BJ (cell line): ENCODE results near the gene CUEDC2. TPM values are rescaled to one million over a fixed set of nuclear protein-coding genes. Genes with fewer than 3 reads are reported as not detected.

Experiments
- CTCF ChIA-PET: fragments of 350-600 bp; formaldehyde crosslinking; extraction: SDS; loops from one replicate; lab custom pipeline; 2021; ENCODE audit warnings: antibody characterized with exemption, inconsistent platforms; lab: Yijun Ruan, JAX
- POLR2A ChIA-PET: fragments of 300-600 bp; sonication (Branson Sonifier 250); formaldehyde crosslinking; extraction: SDS; loops from one replicate; lab custom pipeline; 2021; ENCODE audit warnings: antibody characterized with exemption; lab: Charles Lee
- DNase-seq: peaks from one replicate; pipeline ENCODE4 v3.0.0-alpha.2; 2011; ENCODE audit warnings: low read depth
- H3K27me3 ChIP-seq: 2 replicates; pipeline ENCODE4 v1.6.0; 2011; ENCODE audit warnings: low read length; ENCODE audit not compliant: control insufficient read depth, insufficient read depth
- H3K36me3 ChIP-seq: 2 replicates; pipeline ENCODE4 v1.5.1; 2011; ENCODE audit warnings: low read length; ENCODE audit not compliant: control insufficient read depth, insufficient read depth
- H3K4me3 ChIP-seq: 2 replicates; pipeline ENCODE4 v1.5.1; 2011; ENCODE audit warnings: low read depth, mild to moderate bottlenecking, control low read depth, low read length
- CTCF ChIP-seq: IDR thresholded peaks from 2 replicates; pipeline ENCODE4 v1.5.1; 2011; ENCODE audit warnings: low read depth, mild to moderate bottlenecking, control low read depth, inconsistent platforms, low read length, moderate library complexity; ENCODE audit not compliant: insufficient read depth
- polyA minus RNA-seq: library from RNA; depleted of rRNA, polyadenylated mRNA; stranded (reverse); fragments of >200 nt; gene quantifications from 2 replicates; pipeline ENCODE4 v1.2.3, GENCODE V29; 2011; rRNA and poly(A)+ RNA removed
- polyA plus RNA-seq: library from polyadenylated mRNA; depleted of rRNA; stranded (reverse); fragments of >200 nt; gene quantifications from 2 replicates; pipeline ENCODE4 v1.2.3, GENCODE V29; 2011; rRNA removed

CUEDC2 gene
- polyA plus RNA-seq (51.2 and 74.4 TPM in 2 replicates), polyA minus RNA-seq (22.3 and 31.1 TPM in 2 replicates)

- ChIA-PET POLR2A (interaction anchor here (1.1 kb wide), 1 partner anchor 12 kb away, joined by 7 read pairs; the partner anchor contains the start of gene FBXL15), CTCF (interaction anchor here (0.9 to 3.2 kb wide), 6 partner anchors 8 to 151 kb away, joined by 3 to 30 read pairs (median 4); partner anchors contain the start of gene FBXL15)
- no peaks in the 10 kb centered on the region; the same call in 1 of the 2 replicates for H3K27me3 ChIP-seq
- peak; percentile 59 for DNase-seq
- 0 out of 2 replicates have a peak, but pooled peaks have one; percentile 2 for TF ChIP-seq CTCF
- H3K4me3 ChIP-seq, result peak within 1 kb of the TSS; percentile 83
- H3K36me3 ChIP-seq, result no peaks in the 10 kb centered on the region; the same call in 1 of the 2 replicates
These were observed at the start of gene CUEDC2 for GRCh38 chr10:102432162-102432950. TSS of gene CUEDC2 (minus strand) at chr10:102432574. CDS start at chr10:102425188, 7,386 bp downstream.

GRCh38 chr10:102480396-102480795 lies 48.0 kb upstream of the CUEDC2 start:
- H3K27me3 ChIP-seq, result no peaks in the 10 kb centered on the region
- TF ChIP-seq CTCF, result no peak
- ChIA-PET CTCF (interaction anchor here (0.5 to 3.6 kb wide), 16 partner anchors 7 to 311 kb away, joined by 3 to 37 read pairs (median 8); partner anchors contain the start of gene FBXL15), POLR2A (no interaction called here)
- H3K4me3 ChIP-seq, result no peak overlapping the region
- peaks cover 37% of the 10 kb centered on the region for H3K36me3 ChIP-seq
- DNase-seq, result no peak

GRCh38 chr10:102479651-102480050 lies 47.3 kb upstream of the CUEDC2 start:
- CTCF ChIA-PET, result interaction anchor here (0.6 to 3.6 kb wide), 30 partner anchors 8 to 328 kb away, joined by 3 to 37 read pairs (median 6); partner anchors contain the start of genes CUEDC2, ELOVL3 and FBXL15
- no peak overlapping the region for H3K4me3 ChIP-seq
- POLR2A ChIA-PET, result no interaction called here
- DNase-seq, result no peak
- no peaks in the 10 kb centered on the region for H3K27me3 ChIP-seq
- peaks cover 32% of the 10 kb centered on the region for H3K36me3 ChIP-seq
- TF ChIP-seq CTCF, result no peak

GRCh38 chr10:102476466-102477141 lies 44.2 kb upstream of the CUEDC2 start:
- no peak for TF ChIP-seq CTCF
- no peaks in the 10 kb centered on the region for H3K27me3 ChIP-seq
- ChIA-PET POLR2A (no interaction called here), CTCF (interaction anchor here (2.1 to 3.6 kb wide), 2 partner anchors 15 to 107 kb away, joined by 4 to 33 read pairs; no protein-coding TSS in a partner anchor)
- DNase-seq, result no peak
- peaks cover 15% of the 10 kb centered on the region for H3K36me3 ChIP-seq
- no peak overlapping the region for H3K4me3 ChIP-seq
